ENCODE measurements around the gene NUMA1. TPM values are rescaled to one million over a fixed set of nuclear protein-coding genes. Genes with fewer than 3 reads are reported as not detected.

NUMA1 gene
- total and polyA plus RNA-seq, 2 experiments from 2014 or later, result 33.2 to 104 TPM

- TF ChIP-seq CTCF (conservative IDR thresholded peaks at IDR 0.05; ENCODE audit: low read depth in 2 of 2), result no peak
- TF ChIP-seq REST (IDR thresholded peaks at IDR 0.05; ENCODE audit: unreplicated experiment), result no peak
- no peak for TF ChIP-seq EZH2 (IDR thresholded peaks at IDR 0.05; ENCODE audit: low read depth, unreplicated experiment)
- no peak for TF ChIP-seq STAT1 (IDR thresholded peaks at IDR 0.05; ENCODE audit: unreplicated experiment)
- TF ChIP-seq EZH2phosphoT487 (IDR thresholded peaks at IDR 0.05; ENCODE audit: unreplicated experiment), result no peak
- TF ChIP-seq CREB1 (CRISPR knock-in tag; IDR thresholded peaks at IDR 0.05; ENCODE audit: low read depth), result no peak
- no peak for TF ChIP-seq JUNB (IDR thresholded peaks at IDR 0.05; ENCODE audit: unreplicated experiment)
- TF ChIP-seq ETS1 (IDR thresholded peaks at IDR 0.05), result no peak
These were observed 116.9 kb downstream of the NUMA1 start (continued) for GRCh38 chr11:71963468-71963867.

- Histone ChIP-seq H3K9me2 (ENCODE audit: insufficient read depth) (no peaks in the 10 kb centered on the region), H3K4me1 (ENCODE audit: insufficient read depth) (no peaks in the 10 kb centered on the region), H4K20me1 (replicated peaks; ENCODE audit: insufficient read depth) (peaks cover 9% of the 10 kb centered on the region), H3F3A (replicated peaks; ENCODE audit: low read depth) (no peaks in the 10 kb centered on the region), H3K36me3 (ENCODE audit: insufficient read depth) (peaks cover 8% of the 10 kb centered on the region; the same call in 1 of the 2 replicates), H2AFZ (no peak overlapping the region), H3K27me3 (ENCODE audit: insufficient read depth) (no peaks in the 10 kb centered on the region), H3K4me3 (no peak overlapping the region), H3K79me2 (replicated peaks; ENCODE audit: insufficient read depth) (peaks cover 16% of the 10 kb centered on the region), H3K27ac (ENCODE audit: low read depth) (no peak overlapping the region), H3K4me2 (no peak overlapping the region)
- Mint-ChIP-seq H3K27me3 (ENCODE audit: insufficient read depth, low read depth, poor library complexity) (no peaks in the 10 kb centered on the region), H3K36me3 (ENCODE audit: low read depth) (peaks cover 26% of the 10 kb centered on the region), H3K4me3 (no peak overlapping the region), H3K4me1 (no peaks in the 10 kb centered on the region), H3K27ac (no peak overlapping the region), H3K9me3 (no peaks in the 10 kb centered on the region)
- no peak for ATAC-seq
- DNase-seq (ENCODE audit: low spot score), result no peak
- no peak for TF ChIP-seq ZNF331 (CRISPR knock-in tag; IDR thresholded peaks at IDR 0.05; ENCODE audit: low read depth)
- TF ChIP-seq CREB1 (CRISPR knock-in tag; IDR thresholded peaks at IDR 0.05; ENCODE audit: low read depth), result no peak
- TF ChIP-seq REST (IDR thresholded peaks at IDR 0.05; ENCODE audit: unreplicated experiment), result no peak
- no peak for TF ChIP-seq ETS1 (IDR thresholded peaks at IDR 0.05)
- no peak for TF ChIP-seq STAT1 (IDR thresholded peaks at IDR 0.05; ENCODE audit: unreplicated experiment)
- no peak for TF ChIP-seq EZH2 (IDR thresholded peaks at IDR 0.05; ENCODE audit: low read depth, unreplicated experiment)
- TF ChIP-seq JUNB (IDR thresholded peaks at IDR 0.05; ENCODE audit: unreplicated experiment), result no peak
These were observed 117.8 kb downstream of the NUMA1 start for GRCh38 chr11:71962428-71963038.
